Measurements from ENCODE around the gene APLF. TPM values are rescaled to one million over a fixed set of nuclear protein-coding genes. Genes with fewer than 3 reads are reported as not detected.

APLF gene
- total RNA-seq, 1 experiment from 2014 or later = 4.5 TPM

DNA sequence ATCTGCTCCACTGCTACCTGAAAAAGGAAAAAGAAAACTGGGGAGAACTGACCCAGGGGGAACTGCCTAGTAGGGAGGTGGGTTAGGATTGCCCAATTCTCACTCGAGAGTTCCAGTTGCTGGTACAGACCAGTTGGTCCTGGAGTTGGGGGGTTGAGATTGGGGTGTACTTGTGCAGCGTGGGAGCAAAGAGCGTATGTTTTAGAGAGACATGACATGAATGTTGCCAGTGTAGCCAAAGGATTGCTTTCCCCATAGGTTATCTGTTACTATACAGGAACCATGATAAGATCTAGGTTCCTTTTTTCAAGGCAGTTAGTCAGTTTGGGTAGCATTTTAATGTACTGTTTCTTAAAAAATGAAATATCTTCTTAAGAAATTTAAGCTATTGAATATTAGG is 68.6 kb downstream of the APLF start:
- BruUV-seq (replicated peaks) = no TSS peak
- H3K9me3 Mint-ChIP-seq (ENCODE audit: low read depth, unreplicated experiment) = no peaks in the 10 kb centered on the region
- no peaks in the 10 kb centered on the region for H3K36me3 Mint-ChIP-seq (ENCODE audit: insufficient read depth, unreplicated experiment)
- intact Hi-C loops (cut with micrococcal nuclease; ENCODE audit: unreplicated experiment) = no loop called here
- H3K4me1 Mint-ChIP-seq (ENCODE audit: low read depth, unreplicated experiment) = no peaks in the 10 kb centered on the region
- no peaks in the 10 kb centered on the region for H3K27me3 Mint-ChIP-seq (ENCODE audit: unreplicated experiment)
- DNase-seq = no peak
- TF ChIP-seq, protein P1, sequence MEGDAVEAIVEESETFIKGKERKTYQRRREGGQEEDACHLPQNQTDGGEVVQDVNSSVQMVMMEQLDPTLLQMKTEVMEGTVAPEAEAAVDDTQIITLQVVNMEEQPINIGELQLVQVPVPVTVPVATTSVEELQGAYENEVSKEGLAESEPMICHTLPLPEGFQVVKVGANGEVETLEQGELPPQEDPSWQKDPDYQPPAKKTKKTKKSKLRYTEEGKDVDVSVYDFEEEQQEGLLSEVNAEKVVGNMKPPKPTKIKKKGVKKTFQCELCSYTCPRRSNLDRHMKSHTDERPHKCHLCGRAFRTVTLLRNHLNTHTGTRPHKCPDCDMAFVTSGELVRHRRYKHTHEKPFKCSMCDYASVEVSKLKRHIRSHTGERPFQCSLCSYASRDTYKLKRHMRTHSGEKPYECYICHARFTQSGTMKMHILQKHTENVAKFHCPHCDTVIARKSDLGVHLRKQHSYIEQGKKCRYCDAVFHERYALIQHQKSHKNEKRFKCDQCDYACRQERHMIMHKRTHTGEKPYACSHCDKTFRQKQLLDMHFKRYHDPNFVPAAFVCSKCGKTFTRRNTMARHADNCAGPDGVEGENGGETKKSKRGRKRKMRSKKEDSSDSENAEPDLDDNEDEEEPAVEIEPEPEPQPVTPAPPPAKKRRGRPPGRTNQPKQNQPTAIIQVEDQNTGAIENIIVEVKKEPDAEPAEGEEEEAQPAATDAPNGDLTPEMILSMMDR (IDR thresholded peaks at IDR 0.05; ENCODE audit: unreplicated experiment) = no peak
- CTCF ChIA-PET = no interaction called here
- H3K27ac Mint-ChIP-seq (ENCODE audit: unreplicated experiment) = no peak overlapping the region
- no peak overlapping the region for H3K4me3 Mint-ChIP-seq (ENCODE audit: low read depth, unreplicated experiment)

DNA sequence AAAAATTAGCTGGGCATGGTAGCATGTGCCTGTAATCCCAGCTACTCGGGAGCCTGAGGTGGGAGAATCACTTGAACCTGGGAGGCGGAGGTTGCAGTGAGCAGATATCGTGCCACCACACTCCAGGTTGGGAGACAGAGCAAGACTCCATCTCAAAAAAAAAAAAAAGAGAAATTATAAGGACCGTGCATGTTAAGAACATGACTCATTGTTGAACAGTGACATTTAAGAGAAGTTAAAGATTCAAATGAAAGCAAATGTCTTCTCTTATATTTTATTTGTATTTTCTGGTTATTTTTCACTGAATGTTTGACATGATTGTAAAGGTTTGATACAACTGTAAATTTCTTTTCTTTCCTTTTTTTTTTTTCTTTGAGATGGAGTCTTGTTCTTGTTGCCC is 69.6 kb downstream of the APLF start:
- Mint-ChIP-seq H3K4me3 (ENCODE audit: low read depth, unreplicated experiment) (no peak overlapping the region), H3K27me3 (ENCODE audit: unreplicated experiment) (no peaks in the 10 kb centered on the region), H3K9me3 (ENCODE audit: low read depth, unreplicated experiment) (no peaks in the 10 kb centered on the region), H3K36me3 (ENCODE audit: insufficient read depth, unreplicated experiment) (no peaks in the 10 kb centered on the region), H3K27ac (ENCODE audit: unreplicated experiment) (no peak overlapping the region), H3K4me1 (ENCODE audit: low read depth, unreplicated experiment) (no peaks in the 10 kb centered on the region)
- intact Hi-C loops (cut with micrococcal nuclease; ENCODE audit: unreplicated experiment) = no loop called here
- BruUV-seq (replicated peaks) = no TSS peak
- TF ChIP-seq, protein P1 (IDR thresholded peaks at IDR 0.05; ENCODE audit: unreplicated experiment) = no peak
- DNase-seq = no peak
- CTCF ChIA-PET = no interaction called here

DNA sequence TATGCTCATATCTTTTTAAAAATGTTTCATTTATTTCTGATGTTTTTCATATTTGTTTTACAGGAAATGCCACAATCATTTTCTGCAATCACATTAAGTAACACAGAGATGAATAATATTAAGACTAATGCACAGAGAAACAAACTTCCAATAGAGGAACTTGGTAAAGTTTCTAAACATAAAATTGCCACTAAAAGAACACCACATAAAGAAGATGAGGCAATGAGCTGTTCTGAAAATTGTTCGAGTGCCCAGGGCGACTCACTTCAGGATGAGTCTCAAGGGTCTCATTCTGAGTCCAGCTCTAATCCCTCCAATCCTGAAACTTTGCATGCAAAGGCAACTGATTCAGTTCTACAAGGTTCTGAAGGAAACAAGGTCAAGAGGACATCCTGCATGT is 70.4 kb downstream of the APLF start:
- no peaks in the 10 kb centered on the region for H3K36me3 Mint-ChIP-seq (ENCODE audit: insufficient read depth, unreplicated experiment)
- CTCF ChIA-PET = no interaction called here
- TF ChIP-seq, protein P1 (IDR thresholded peaks at IDR 0.05; ENCODE audit: unreplicated experiment) = no peak
- intact Hi-C loops (cut with micrococcal nuclease; ENCODE audit: unreplicated experiment) = no loop called here
- no TSS peak for BruUV-seq (replicated peaks)
- DNase-seq = no peak
- no peaks in the 10 kb centered on the region for H3K9me3 Mint-ChIP-seq (ENCODE audit: low read depth, unreplicated experiment)
- no peaks in the 10 kb centered on the region for H3K27me3 Mint-ChIP-seq (ENCODE audit: unreplicated experiment)
- H3K4me3 Mint-ChIP-seq (ENCODE audit: low read depth, unreplicated experiment) = no peak overlapping the region
- H3K27ac Mint-ChIP-seq (ENCODE audit: unreplicated experiment) = no peak overlapping the region
- H3K4me1 Mint-ChIP-seq (ENCODE audit: low read depth, unreplicated experiment) = no peaks in the 10 kb centered on the region

DNA sequence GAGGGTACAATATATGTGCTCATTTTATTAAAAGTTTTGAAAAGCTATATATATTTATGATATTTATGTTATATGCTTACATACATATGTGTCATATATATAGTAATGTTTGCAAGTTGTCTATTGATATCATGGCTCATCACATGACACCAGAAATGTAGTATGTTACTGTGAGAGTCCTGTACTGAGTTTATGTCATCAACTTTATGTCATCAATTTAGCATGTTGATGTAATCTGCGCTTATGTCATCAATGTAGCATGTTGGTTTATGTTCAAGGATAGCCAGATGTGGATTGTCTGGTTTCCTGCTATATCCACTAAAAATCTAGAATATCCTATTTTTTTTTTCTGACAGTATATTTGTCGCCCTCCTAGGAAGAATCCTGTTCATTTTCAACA is 77.4 kb downstream of the APLF start:
- intact Hi-C loops (cut with micrococcal nuclease; ENCODE audit: unreplicated experiment) = no loop called here
- CTCF ChIA-PET = interaction anchor here (1.2 kb wide), 1 partner anchor 57 kb away, joined by 4 read pairs; no protein-coding TSS in a partner anchor
- TF ChIP-seq, protein P1 (IDR thresholded peaks at IDR 0.05; ENCODE audit: unreplicated experiment) = no peak
- H3K27ac Mint-ChIP-seq (ENCODE audit: unreplicated experiment) = no peak overlapping the region
- no peaks in the 10 kb centered on the region for H3K4me1 Mint-ChIP-seq (ENCODE audit: low read depth, unreplicated experiment)
- no TSS peak for BruUV-seq (replicated peaks)
- no peak overlapping the region for H3K4me3 Mint-ChIP-seq (ENCODE audit: low read depth, unreplicated experiment)
- H3K9me3 Mint-ChIP-seq (ENCODE audit: low read depth, unreplicated experiment) = no peaks in the 10 kb centered on the region
- no peaks in the 10 kb centered on the region for H3K27me3 Mint-ChIP-seq (ENCODE audit: unreplicated experiment)
- no peak for DNase-seq
- no peaks in the 10 kb centered on the region for H3K36me3 Mint-ChIP-seq (ENCODE audit: insufficient read depth, unreplicated experiment)
